ENCODE data around the gene CRISP2. TPM values are rescaled to one million over a fixed set of nuclear protein-coding genes. Genes with fewer than 3 reads are reported as not detected.

Gene CRISP2
- total and polyA plus RNA-seq, 7 donors, result not detected

DNA sequence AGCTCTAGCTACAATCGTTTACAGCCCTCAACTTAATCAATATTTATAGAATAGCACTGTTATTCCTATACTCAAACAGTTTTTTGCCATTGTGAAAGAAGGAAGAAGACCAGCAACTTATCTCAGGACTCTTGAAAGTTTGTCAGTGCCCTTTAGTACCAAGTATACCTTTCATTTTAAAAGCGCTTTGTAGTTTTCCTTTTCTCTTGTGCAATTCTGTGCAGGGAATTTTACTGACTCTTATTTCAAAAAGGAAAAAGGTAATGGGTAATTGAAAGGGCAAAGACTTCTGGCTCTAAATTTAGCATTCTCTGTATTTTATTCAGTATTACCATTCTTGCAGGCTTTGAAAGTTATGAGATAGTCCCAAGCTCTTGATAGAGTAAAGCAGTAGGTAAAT lies 59.9 kb downstream of the CRISP2 start:
- ATAC-seq, result no peak
- Histone ChIP-seq H3K27me3 (ENCODE audit: insufficient read depth in 3 of 3, low read length in 2 of 3) (peaks cover 0 to 3% (median 0%) of the 10 kb centered on the region in 3 donors), H3K4me3 (no peak overlapping the region), H3K9me3 (no peaks in the 10 kb centered on the region), H3K27ac (no peak overlapping the region), H3K36me3 (ENCODE audit: insufficient read depth in 1 of 2, low read depth in 1 of 2) (no peaks in the 10 kb centered on the region), H3K4me1 (no peaks in the 10 kb centered on the region)
- TF ChIP-seq, protein P1, sequence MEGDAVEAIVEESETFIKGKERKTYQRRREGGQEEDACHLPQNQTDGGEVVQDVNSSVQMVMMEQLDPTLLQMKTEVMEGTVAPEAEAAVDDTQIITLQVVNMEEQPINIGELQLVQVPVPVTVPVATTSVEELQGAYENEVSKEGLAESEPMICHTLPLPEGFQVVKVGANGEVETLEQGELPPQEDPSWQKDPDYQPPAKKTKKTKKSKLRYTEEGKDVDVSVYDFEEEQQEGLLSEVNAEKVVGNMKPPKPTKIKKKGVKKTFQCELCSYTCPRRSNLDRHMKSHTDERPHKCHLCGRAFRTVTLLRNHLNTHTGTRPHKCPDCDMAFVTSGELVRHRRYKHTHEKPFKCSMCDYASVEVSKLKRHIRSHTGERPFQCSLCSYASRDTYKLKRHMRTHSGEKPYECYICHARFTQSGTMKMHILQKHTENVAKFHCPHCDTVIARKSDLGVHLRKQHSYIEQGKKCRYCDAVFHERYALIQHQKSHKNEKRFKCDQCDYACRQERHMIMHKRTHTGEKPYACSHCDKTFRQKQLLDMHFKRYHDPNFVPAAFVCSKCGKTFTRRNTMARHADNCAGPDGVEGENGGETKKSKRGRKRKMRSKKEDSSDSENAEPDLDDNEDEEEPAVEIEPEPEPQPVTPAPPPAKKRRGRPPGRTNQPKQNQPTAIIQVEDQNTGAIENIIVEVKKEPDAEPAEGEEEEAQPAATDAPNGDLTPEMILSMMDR (IDR thresholded peaks at IDR 0.05), result no peak
- DNase-seq, result no peak
- 57 to 63% (median 58%) methylated on average over 2 of the region's 2 CpGs for WGBS, 3 donors
- intact Hi-C loops (cut with DNase I), result no loop called here

DNA sequence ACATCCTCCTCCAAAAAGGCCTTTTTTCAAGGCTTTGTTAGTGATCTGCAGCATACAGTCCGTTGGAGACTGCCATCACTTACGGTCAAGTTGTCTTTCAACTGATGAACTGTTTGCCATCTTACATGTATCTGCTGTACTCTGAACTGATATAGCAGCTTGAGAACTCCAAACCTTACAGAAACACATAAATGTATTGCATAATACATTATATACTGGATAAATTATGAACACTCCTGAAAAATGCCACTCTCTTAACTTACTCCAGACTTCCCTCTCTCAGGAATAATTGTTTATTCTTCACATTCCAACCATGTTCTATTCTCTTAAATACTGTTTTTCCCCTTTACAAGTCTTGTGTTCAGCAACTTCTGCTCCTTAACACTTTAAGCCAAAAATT lies 62.1 kb downstream of the CRISP2 start:
- intact Hi-C loops (cut with DNase I), result no loop called here
- Histone ChIP-seq H3K9me3 (no peaks in the 10 kb centered on the region), H3K27ac (no peak overlapping the region), H3K27me3 (ENCODE audit: insufficient read depth in 3 of 3, low read length in 2 of 3) (peaks cover 0 to 3% (median 0%) of the 10 kb centered on the region in 3 donors), H3K36me3 (ENCODE audit: insufficient read depth in 1 of 2, low read depth in 1 of 2) (no peaks in the 10 kb centered on the region), H3K4me1 (no peaks in the 10 kb centered on the region), H3K4me3 (no peak overlapping the region)
- no peak for ATAC-seq
- 67 to 88% (median 76%) methylated on average over 2 of the region's 2 CpGs for WGBS, 3 donors
- TF ChIP-seq, protein P1 (IDR thresholded peaks at IDR 0.05), result no peak
- no peak for DNase-seq

DNA sequence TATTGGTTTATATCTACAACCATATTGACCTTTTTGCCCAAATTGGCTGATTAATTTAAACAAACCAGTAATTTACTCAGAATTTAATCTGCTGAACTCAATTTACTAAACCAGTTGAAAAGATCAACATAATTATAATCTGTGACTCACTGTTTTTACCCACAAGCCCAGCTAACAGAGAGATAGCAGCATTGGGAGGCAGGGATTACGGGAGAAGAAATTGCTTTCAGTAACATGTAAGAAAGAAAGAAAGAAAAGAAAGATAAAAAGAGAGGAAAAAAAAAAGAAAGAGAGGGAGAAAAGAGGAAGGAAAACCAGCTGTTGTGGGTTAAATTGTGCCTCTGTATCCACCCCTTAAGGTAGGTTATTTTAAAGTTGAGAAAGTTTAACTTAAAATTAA lies 63.4 kb downstream of the CRISP2 start:
- intact Hi-C loops (cut with DNase I), result no loop called here
- WGBS, 3 donors, result 67 to 81% (median 76%) methylated on average over 1 of the region's 1 CpG

DNA sequence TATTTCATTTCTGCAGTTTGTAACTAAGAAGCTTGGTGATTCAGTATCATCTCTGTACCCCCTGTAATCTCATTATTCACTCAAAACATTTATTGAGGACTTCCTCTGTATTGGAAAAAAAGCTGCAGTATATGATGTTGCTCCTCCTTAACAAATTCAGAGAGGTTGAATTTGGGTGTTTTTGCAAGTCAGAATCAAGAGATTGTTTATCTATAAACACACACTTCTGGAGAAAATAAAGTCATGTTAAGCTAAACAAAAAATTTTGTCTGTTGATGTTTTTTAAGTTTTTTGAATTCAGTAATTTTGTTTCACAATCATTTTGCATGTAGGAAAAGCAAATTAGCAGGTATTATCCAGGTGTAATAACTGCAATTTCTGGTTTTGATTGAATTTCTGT lies 65.3 kb downstream of the CRISP2 start:
- ATAC-seq (no peak), DNase-seq (no peak)
- no peaks in the 10 kb centered on the region for H3K27me3 ChIP-seq (ENCODE audit: insufficient read depth in 3 of 3, low read length in 2 of 3)
- no peaks in the 10 kb centered on the region for H3K4me1 ChIP-seq
- intact Hi-C loops (cut with DNase I), result no loop called here
- no peaks in the 10 kb centered on the region for H3K36me3 ChIP-seq (ENCODE audit: insufficient read depth in 1 of 2, low read depth in 1 of 2)
- no peak overlapping the region for H3K27ac ChIP-seq
- H3K4me3 ChIP-seq, result no peak overlapping the region
- TF ChIP-seq, protein P1 (IDR thresholded peaks at IDR 0.05), result no peak
- H3K9me3 ChIP-seq, result no peaks in the 10 kb centered on the region

More for the DNA sequence above, 63.4 kb downstream of the CRISP2 start:
- DNase-seq, result no peak
- peaks cover 0 to 3% (median 0%) of the 10 kb centered on the region in 3 donors for H3K27me3 ChIP-seq (ENCODE audit: insufficient read depth in 3 of 3, low read length in 2 of 3)
- H3K4me1 ChIP-seq, result no peaks in the 10 kb centered on the region
- no peaks in the 10 kb centered on the region for H3K9me3 ChIP-seq
- TF ChIP-seq, protein P1 (IDR thresholded peaks at IDR 0.05), result no peak
- no peak for ATAC-seq
- no peak overlapping the region for H3K4me3 ChIP-seq
- no peaks in the 10 kb centered on the region for H3K36me3 ChIP-seq (ENCODE audit: insufficient read depth in 1 of 2, low read depth in 1 of 2)
- no peak overlapping the region for H3K27ac ChIP-seq

DNA sequence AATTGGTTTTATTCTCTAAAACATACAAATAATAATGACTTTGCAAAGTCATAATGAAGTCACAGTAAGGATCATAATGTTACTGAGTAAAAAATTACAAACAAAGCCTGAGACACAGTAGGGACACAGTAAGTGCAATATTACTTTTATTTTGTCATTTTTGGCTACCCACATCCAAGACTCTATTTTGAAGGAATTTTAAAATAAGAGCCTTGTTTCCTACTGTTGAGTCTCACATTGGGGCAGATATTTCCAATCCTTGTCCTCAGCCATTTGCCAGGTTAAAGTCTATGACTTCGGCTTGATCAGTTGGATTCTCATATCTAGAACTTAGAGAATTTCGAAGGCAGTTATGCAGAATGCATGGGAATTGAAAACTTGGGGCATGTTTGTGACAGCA lies 65.9 kb downstream of the CRISP2 start:
- no peak for DNase-seq
- Histone ChIP-seq H3K4me3 (no peak overlapping the region), H3K27me3 (ENCODE audit: insufficient read depth in 3 of 3, low read length in 2 of 3) (no peaks in the 10 kb centered on the region), H3K4me1 (no peaks in the 10 kb centered on the region), H3K36me3 (ENCODE audit: insufficient read depth in 1 of 2, low read depth in 1 of 2) (no peaks in the 10 kb centered on the region), H3K27ac (no peak overlapping the region), H3K9me3 (no peaks in the 10 kb centered on the region)
- no peak for ATAC-seq
- WGBS, 3 donors, result 88 to 92% (median 91%) methylated on average over 2 of the region's 2 CpGs
- TF ChIP-seq, protein P1 (IDR thresholded peaks at IDR 0.05), result no peak
- intact Hi-C loops (cut with DNase I), result no loop called here
